NCI-H2081 (cell line): ENCODE results near the gene CPNE4.

ENCODE experiments used
- DNase-seq, 2 experiments: peaks; one replicate each; lab custom pipeline; 2025; lab: John Stamatoyannopoulos, UW

Gene CPNE4

GRCh38 chr3:131596884-131597283 lies 437.9 kb downstream of the CPNE4 start:
- no peak for DNase-seq

- DNase-seq = no peak
Observed at GRCh38 chr3:131591394-131592014, 443.3 kb downstream of the CPNE4 start.

GRCh38 chr3:131586277-131586676 lies 448.5 kb downstream of the CPNE4 start:
- DNase-seq = no peak

DNA sequence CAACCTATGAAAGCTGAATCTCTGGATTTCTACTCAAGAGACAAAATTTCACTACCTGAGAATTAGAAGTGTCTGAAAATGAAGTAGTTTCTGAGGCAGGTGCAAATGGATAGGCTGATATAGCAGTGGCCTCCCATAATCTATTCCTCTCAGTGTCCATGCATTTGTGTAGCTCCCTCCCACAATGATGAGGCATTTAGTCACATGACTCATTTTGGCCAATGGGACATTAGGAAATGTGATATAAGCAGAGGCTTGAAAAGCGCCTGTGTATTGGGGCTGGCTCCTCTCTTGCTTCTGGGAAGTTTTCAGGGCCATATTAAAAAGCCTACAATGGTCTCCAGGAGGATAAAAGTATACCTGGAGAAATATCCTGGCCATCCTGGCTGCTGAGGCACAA lies 452.4 kb downstream of the CPNE4 start:
- DNase-seq = no peak

- DNase-seq = peak; percentile 5 to 37
Observed at GRCh38 chr3:131568460-131568859, 466.4 kb downstream of the CPNE4 start.

DNA sequence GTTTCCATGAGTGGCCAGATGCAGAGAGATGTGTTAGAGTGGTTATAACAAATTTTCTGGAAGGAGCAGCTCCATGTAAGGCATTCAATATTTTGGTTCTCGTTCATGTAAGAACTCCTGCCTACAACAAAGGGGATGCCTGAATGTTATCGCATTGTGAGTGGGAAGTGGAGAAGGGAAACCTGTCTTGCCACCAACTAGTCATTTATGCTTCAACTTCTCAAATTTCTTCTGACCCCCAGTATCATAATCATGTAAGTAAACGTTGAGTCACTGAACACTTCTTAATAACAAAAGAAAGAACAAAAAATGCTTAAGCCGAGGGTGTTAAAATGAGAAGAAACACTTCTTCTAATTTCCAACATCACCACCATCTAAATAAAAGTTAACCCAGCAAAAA lies 470.0 kb downstream of the CPNE4 start:
- DNase-seq = no peak

GRCh38 chr3:131561511-131561910 lies 473.3 kb downstream of the CPNE4 start:
- no peak for DNase-seq

DNA sequence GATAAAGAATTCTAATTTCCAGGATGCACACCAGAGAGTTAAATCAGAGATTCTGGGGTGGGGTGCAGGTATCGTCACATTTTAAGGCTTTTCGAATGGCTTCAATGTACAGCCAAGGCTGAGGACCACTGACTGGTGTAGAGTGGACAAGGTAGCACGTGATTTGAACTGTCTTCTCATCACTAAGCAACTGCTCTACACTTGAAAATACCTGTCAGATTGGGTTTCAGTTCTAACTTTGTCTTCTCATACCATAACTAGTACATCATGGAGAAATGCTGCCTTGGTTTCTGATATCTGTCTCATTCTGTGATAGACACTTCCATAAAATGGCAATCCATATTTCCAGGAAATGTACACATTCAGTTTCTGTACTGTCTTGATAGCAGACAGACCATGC lies 474.0 kb downstream of the CPNE4 start:
- no peak for DNase-seq

DNA sequence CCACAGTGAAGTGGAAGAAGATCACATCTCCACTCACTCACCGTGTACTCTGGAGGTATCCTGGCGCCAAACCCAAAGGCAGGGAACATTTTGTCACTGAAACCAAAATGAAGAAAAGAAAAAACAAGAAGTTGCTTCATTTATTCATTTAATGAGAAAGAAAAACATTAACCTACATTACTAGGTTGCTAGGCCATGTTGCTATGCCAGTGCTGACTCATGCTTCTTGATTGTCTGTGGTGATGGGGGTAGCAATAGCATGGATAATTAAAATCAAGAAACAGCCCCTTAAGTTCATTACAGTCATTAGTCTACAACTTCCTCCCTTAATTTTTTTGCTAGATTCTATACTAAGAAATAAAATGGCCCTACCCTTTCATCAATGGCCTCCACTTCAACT lies 479.4 kb downstream of the CPNE4 start:
- DNase-seq = no peak

DNA sequence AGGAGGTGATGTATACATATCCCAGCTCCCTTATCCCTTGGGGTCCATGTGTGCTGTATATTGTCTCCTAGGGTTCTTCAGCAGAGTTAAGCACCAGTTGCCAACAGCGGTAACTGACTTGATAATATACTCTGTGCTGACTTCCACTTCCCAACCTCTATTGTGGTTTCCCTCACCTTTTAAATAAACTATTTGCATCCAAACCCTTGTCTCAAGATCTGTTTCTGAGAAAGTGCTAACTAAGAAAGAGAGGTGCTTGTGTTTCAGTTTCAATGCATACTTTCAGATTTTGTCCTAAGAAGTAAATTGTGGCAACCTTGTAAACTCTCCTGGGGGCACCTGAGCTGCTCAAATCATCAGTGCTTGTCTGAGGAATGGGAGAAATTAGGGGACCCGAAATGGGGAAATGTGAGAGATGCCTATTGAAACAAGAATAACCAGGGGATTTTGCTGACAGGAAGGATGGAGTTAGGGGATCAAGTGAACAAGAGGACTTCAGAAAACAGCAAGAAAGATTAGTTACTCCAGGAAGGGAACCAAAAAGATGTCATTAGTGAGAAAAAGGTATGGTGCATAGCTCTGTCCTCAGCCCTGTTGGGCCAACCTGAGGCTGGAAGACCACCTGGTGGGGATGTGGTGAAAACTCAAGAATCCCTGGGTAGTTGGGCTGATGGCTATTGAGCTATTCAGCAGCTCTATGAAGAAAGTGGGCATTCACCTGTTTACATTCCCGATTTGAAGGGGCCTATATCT lies 481.1 kb downstream of the CPNE4 start:
- no peak for DNase-seq

DNA sequence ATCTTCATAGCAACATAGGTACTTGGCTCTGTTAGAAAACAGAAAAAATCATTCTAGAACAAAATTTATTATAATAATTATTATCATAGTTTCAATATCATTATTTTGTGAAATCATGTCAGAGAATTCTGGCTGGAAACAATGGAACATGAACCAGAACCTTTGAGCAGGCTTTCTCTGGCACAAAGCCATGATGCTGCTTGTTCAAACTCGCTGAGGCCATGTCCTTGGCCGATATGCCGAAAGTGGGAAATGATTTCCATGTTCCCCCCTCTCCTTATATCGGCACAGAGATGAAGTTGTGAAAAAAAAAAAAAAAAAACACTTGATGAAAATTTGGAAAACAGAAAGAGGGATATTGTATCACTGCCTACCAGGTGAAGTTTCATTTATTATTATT lies 483.1 kb downstream of the CPNE4 start:
- DNase-seq = no peak

DNA sequence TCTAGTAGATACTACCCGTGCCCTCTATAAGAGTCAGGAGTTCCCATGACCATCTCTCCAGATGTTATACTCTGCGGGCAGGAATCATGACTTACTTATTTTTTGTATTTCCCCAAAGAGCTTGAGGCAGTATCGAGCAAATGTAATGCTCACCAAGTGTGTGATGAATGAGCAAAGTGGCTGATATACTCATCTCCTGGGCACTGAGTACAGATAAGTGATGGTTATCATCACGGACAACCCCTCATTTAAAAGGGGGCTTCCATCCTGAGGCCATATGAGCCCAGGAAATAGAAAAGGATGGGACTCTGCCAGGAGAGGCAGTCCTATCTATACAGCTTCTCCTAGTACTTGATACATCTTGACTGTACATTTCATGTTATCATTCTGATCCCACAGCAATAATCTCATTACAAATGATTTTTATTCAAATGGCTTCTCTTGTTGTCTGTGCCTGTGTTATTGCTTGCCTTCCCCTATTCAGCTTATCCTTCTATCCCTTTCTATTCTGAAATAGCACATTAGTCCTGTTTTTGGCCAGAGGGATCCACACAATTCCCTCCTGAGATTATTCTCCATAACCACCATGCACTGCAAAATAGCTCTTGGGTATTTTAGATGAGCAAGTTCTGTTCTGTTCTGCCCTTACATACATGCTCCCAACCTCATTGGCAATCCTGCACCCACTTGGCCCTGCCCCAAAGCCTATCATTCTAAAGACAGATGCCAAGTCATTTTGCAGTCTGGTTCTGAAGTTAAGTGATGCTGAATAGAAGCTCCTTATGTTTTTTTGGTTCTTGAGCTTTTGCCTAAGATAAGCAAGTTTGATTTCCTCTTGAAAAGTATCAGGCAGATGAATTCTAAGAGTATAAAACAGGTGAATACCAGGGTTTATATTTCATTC lies 484.0 kb downstream of the CPNE4 start:
- no peak for DNase-seq

DNA sequence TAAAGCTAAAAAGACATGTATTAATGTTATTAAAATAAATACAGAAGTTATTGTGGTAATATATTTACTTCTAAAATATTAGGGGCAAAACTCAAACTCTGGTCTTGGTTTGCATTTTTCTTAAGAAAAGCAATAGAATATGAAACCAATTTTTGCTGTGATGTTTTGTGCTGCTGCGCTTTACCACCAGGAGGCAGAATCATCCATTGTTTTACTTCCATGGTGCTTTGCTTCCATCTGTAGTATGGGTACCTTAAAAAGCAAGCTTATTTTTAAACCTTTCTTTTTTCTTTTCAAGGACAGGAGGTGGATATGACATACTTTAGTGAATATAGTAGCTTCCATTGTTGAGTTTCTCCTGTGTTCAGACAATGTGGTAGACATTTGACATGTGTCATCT lies 485.5 kb downstream of the CPNE4 start:
- DNase-seq = peak in 1 of 2 experiments; percentile 7

DNA sequence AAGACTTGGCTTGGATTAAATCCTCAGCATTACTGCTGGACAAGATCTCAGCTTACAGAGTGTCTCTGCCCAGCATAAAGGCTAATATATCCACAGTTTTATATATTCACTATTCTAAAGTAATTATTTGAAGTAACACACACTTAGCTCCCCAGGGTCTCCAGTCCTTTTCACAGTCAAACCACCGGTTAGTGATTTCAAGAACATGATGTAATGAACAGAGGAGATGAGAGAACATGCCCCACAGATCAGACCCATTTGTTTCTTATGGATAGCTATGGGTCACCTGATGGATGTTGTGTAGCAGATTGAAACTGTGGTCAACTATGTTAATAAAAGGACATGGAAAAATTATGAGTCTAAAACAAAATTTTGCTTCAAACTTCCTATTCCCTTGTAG lies 487.2 kb downstream of the CPNE4 start:
- no peak for DNase-seq

- no peak for DNase-seq
Observed at GRCh38 chr3:131546441-131546840, 488.4 kb downstream of the CPNE4 start.

DNA sequence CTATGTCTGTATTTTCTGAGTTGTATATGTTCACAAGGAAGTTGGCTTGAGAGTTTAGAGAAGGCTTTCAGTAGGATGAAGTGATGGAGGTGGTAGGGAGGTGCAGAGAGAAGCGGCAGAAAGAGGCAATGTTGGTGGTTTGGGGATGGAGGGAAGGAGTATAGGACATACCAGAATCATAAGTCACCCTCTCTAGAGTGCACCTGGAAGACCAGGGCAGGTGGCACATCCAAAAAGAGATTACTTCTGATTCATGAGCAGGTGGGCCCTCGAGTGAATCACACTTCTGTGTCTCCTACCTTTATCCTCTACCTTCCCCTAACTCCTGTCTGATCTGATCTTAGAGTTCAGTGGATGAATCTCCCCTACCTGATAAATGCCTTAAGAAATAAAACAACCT lies 490.3 kb downstream of the CPNE4 start:
- no peak for DNase-seq

- no peak for DNase-seq
Observed at GRCh38 chr3:131543714-131544113, 491.1 kb downstream of the CPNE4 start.

GRCh38 chr3:131541288-131541687 lies 493.5 kb downstream of the CPNE4 start:
- DNase-seq = no peak

DNA sequence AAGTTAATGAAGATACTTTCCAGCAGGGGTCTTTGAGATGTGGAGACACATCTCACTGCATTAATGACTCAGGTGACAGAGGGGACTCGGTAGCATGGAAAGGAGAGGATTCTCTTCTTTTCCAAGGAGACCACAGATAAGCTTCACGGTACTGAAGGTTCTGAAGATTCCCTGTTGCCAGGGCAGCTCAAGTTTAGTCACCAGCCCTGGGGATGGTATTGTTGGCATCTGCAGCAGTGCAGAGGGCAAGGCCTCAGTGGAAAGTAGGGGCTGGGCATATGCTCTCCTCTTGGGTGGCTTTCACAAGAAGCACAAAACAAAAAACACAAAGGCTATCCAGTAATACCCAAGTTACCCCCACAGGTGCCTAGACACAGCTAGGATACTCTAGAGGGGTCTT lies 494.0 kb downstream of the CPNE4 start:
- no peak for DNase-seq

DNA sequence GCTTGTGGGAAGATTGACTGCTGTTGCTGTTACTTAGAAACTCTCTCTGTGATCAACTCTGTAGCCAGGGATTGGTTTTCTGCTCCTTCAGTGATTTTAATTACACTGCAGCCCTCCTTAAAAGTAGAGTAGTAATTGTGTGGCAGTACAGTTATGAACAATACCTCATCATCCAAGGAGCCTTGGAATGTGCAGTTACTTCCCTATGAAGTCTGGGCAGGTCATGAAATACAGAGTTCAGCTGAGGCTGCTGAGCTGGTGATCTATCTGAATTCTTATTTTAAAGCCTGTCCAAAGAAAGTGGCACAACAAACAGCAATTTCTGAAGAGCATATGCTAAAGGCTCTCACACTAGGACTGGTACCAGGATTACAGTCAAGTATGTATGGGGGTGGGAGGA lies 494.7 kb downstream of the CPNE4 start:
- no peak for DNase-seq

DNA sequence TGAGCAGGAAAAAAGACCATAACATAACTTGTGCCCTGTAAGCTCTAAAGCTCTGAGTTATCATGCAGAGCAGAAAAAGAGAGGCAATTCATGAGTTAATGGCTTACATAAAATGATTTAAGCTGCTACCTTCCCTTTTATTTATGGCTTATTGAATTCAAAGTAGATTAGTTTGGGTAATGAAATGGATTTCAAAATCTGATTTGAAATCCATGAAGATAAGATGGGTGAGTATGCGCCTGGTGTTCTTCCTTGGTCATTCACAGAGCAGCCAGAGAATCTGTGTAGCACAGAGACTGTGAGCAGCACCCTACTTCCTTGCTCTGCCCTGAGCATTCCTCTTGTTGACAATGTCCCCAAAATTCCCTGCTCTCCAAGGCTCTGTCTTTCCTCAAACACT lies 495.8 kb downstream of the CPNE4 start:
- DNase-seq = no peak

- no peak for DNase-seq
Observed at GRCh38 chr3:131537531-131537930, 497.3 kb downstream of the CPNE4 start.

GRCh38 chr3:131535596-131535995 lies 499.2 kb downstream of the CPNE4 start:
- DNase-seq = no peak
